Measurements from ENCODE around the gene ACOXL. TPM values are rescaled to one million over a fixed set of nuclear protein-coding genes. Genes with fewer than 3 reads are reported as not detected.
A peak's percentile ranks its signal among the peaks of the same experiment; 100 is the strongest.
"Not testable (repeated sequence)": the region's sequence is repeated elsewhere in the genome, so short reads cannot be mapped to it uniquely, and the experiment has no call there.

ACOXL gene
- polyA plus RNA-seq (ENCODE audit: low read depth in 6 of 6), result not detected

- peaks cover 64 to 88% (median 79%) of the 10 kb centered on the region in 3 donors for H3K27me3 Mint-ChIP-seq
- H3K4me1 Mint-ChIP-seq, result peaks cover 16 to 27% (median 19%) of the 10 kb centered on the region in 3 donors
- H3K27ac Mint-ChIP-seq, result peak within 1 kb of the TSS in 3 of 6 donors; percentile 28 to 61 (median 49)
- peaks cover 0 to 10% (median 2%) of the 10 kb centered on the region in 7 donors for H3K9me3 Mint-ChIP-seq
- DNase-seq (no peak), ATAC-seq (ENCODE audit: low read depth in 2 of 2) (peak; percentile 51 to 54)
- H3K4me3 Mint-ChIP-seq, result peak within 1 kb of the TSS; percentile 58 to 89 (median 76)
- H3K36me3 Mint-ChIP-seq, result peaks cover 0 to 10% of the 10 kb centered on the region in 2 donors
Measured at GRCh38 chr2:110732422-110733413, at the start of gene ACOXL. Gene ACOXL (plus strand): TSS chr2:110732573. CDS start chr2:110768390, 35,817 bp downstream.

GRCh38 chr2:110682872-110683271 lies 49.5 kb upstream of the ACOXL start:
- Mint-ChIP-seq H3K27me3 (peaks cover 0 to 11% (median 7%) of the 10 kb centered on the region in 3 donors), H3K4me1 (peaks cover 11 to 17% (median 16%) of the 10 kb centered on the region in 3 donors), H3K27ac (no peak overlapping the region), H3K4me3 (peak overlapping the region in 1 of 8 donors; percentile 39), H3K36me3 (peaks cover 0 to 4% of the 10 kb centered on the region in 2 donors), H3K9me3 (peaks cover 0 to 17% (median 4%) of the 10 kb centered on the region in 7 donors)
- ATAC-seq (ENCODE audit: low read depth in 2 of 2) (no peak), DNase-seq (no peak)

- not testable (repeated sequence) for H3K4me3 Mint-ChIP-seq; H3K27ac Mint-ChIP-seq; H3K4me1 Mint-ChIP-seq; ATAC-seq (ENCODE audit: low read depth in 2 of 2); DNase-seq
- Mint-ChIP-seq H3K27me3 (peaks cover 25 to 32% (median 30%) of the 10 kb centered on the region in 3 donors), H3K36me3 (peaks cover 0 to 23% of the 10 kb centered on the region in 2 donors), H3K9me3 (peaks cover 2 to 28% (median 11%) of the 10 kb centered on the region in 7 donors)
Measured at GRCh38 chr2:110687775-110688484, 44.4 kb upstream of the ACOXL start.

- H3K27ac Mint-ChIP-seq, result no peak overlapping the region
Measured at GRCh38 chr2:110688594-110689091, 43.7 kb upstream of the ACOXL start.

GRCh38 chr2:110690083-110690965 lies 42.0 kb upstream of the ACOXL start:
- ATAC-seq (ENCODE audit: low read depth in 2 of 2) (no peak), DNase-seq (no peak)
- Mint-ChIP-seq H3K4me1 (peaks cover 5 to 14% (median 7%) of the 10 kb centered on the region in 3 donors), H3K9me3 (peaks cover 2 to 28% (median 10%) of the 10 kb centered on the region in 7 donors), H3K27ac (peak overlapping the region in 1 of 6 donors; percentile 73), H3K27me3 (peaks cover 28 to 33% (median 32%) of the 10 kb centered on the region in 3 donors), H3K36me3 (peaks cover 0 to 23% of the 10 kb centered on the region in 2 donors), H3K4me3 (no peak overlapping the region)

More at GRCh38 chr2:110688594-110689091, 43.7 kb upstream of the ACOXL start:
- ATAC-seq (ENCODE audit: low read depth in 2 of 2), result no peak
- Mint-ChIP-seq H3K4me3 (no peak overlapping the region), H3K36me3 (peaks cover 0 to 23% of the 10 kb centered on the region in 2 donors), H3K4me1 (no peaks in the 10 kb centered on the region), H3K9me3 (peaks cover 2 to 28% (median 11%) of the 10 kb centered on the region in 7 donors), H3K27me3 (peaks cover 28 to 32% (median 30%) of the 10 kb centered on the region in 3 donors)
- no peak for DNase-seq

GRCh38 chr2:110691612-110692258 lies 40.6 kb upstream of the ACOXL start:
- H3K27ac Mint-ChIP-seq, result no peak overlapping the region

GRCh38 chr2:110695146-110695898 lies 37.1 kb upstream of the ACOXL start:
- DNase-seq; H3K27ac Mint-ChIP-seq; H3K9me3 Mint-ChIP-seq; ATAC-seq (ENCODE audit: low read depth in 2 of 2); H3K4me3 Mint-ChIP-seq; H3K36me3 Mint-ChIP-seq: not testable (repeated sequence)
- Mint-ChIP-seq H3K27me3 (peaks cover 14 to 23% (median 18%) of the 10 kb centered on the region in 3 donors), H3K4me1 (peaks cover 6 to 17% (median 11%) of the 10 kb centered on the region in 3 donors)

More at GRCh38 chr2:110691612-110692258, 40.6 kb upstream of the ACOXL start:
- Mint-ChIP-seq H3K36me3 (peaks cover 0 to 23% of the 10 kb centered on the region in 2 donors), H3K4me1 (peaks cover 6 to 17% (median 7%) of the 10 kb centered on the region in 3 donors), H3K4me3 (no peak overlapping the region), H3K27me3 (peaks cover 22 to 32% (median 29%) of the 10 kb centered on the region in 3 donors), H3K9me3 (peaks cover 2 to 21% (median 10%) of the 10 kb centered on the region in 7 donors)
- ATAC-seq (ENCODE audit: low read depth in 2 of 2), result no peak
- no peak for DNase-seq

- H3K9me3 Mint-ChIP-seq; H3K36me3 Mint-ChIP-seq; ATAC-seq (ENCODE audit: low read depth in 2 of 2); H3K27ac Mint-ChIP-seq; H3K4me3 Mint-ChIP-seq; DNase-seq: not testable (repeated sequence)
- Mint-ChIP-seq H3K27me3 (peaks cover 0 to 10% (median 5%) of the 10 kb centered on the region in 3 donors), H3K4me1 (peaks cover 6 to 17% (median 11%) of the 10 kb centered on the region in 3 donors)
Measured at GRCh38 chr2:110698253-110698652, 34.1 kb upstream of the ACOXL start.

GRCh38 chr2:110702514-110703380 lies 29.6 kb upstream of the ACOXL start:
- no peak for ATAC-seq (ENCODE audit: low read depth in 2 of 2)
- Mint-ChIP-seq H3K27ac (no peak overlapping the region), H3K4me1 (peaks cover 0 to 4% (median 0%) of the 10 kb centered on the region in 3 donors), H3K9me3 (no peaks in the 10 kb centered on the region), H3K36me3 (no peaks in the 10 kb centered on the region), H3K27me3 (peaks cover 2 to 6% (median 2%) of the 10 kb centered on the region in 3 donors), H3K4me3 (no peak overlapping the region)
- DNase-seq, result no peak

GRCh38 chr2:110707386-110707965 lies 24.9 kb upstream of the ACOXL start:
- Mint-ChIP-seq H3K27ac (no peak overlapping the region), H3K9me3 (no peaks in the 10 kb centered on the region), H3K27me3 (peaks cover 23 to 32% (median 31%) of the 10 kb centered on the region in 3 donors), H3K4me1 (no peaks in the 10 kb centered on the region), H3K4me3 (no peak overlapping the region), H3K36me3 (no peaks in the 10 kb centered on the region)
- DNase-seq (no peak), ATAC-seq (ENCODE audit: low read depth in 2 of 2) (no peak)
